NCI-H82 treated with DMSO at 0.1 percent for 48 hours (cell line): ENCODE results near the gene MEGF10.

Experiments
- DNase-seq: peaks from one replicate; lab custom pipeline; 2025; ENCODE audit not compliant: unreplicated experiment; lab: John Stamatoyannopoulos, UW

MEGF10 gene

GRCh38 chr5:127409246-127409917 lies 118.8 kb downstream of the MEGF10 start:
- no peak for DNase-seq

GRCh38 chr5:127409921-127410675 lies 119.5 kb downstream of the MEGF10 start:
- no peak for DNase-seq

GRCh38 chr5:127410959-127411358 lies 120.4 kb downstream of the MEGF10 start:
- DNase-seq: no peak

DNA sequence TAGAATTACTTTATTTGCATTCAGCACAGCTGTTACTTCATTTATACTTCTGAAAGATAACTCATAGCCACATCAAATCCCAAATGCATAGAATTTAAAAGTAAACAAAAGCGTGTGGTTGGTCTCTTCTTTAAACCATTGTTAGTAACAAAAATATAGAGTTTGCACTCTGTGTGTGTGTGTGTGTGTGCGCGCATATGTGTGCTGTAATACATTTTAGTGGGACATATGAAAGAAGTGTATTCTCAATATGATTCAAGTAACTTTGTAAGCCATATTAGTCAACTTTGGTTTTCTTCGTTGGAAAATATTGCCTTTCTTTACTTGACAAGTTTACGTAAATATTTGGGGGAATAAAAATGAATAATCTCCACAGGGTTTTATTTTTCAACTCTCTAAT lies 120.8 kb downstream of the MEGF10 start:
- no peak for DNase-seq

DNA sequence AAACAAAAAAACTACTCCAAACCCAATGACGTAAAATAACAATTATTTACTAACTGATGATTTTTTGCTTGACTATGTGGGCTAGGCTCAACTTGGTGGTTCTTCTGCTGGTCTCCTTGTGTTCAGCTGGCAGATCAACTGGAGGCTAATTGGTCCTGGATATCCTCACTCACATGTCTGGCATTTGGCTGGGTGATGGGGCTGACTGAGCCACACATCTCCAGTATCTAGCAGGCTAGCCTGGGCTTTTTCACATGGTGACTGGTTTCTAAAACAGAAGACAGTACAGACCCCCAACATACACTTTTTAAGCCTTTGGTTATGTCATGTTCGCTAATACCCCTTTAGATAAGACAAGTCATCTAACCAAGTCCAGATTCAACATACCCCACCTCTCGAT lies 122.1 kb downstream of the MEGF10 start:
- DNase-seq: no peak

GRCh38 chr5:127415034-127415433 lies 124.4 kb downstream of the MEGF10 start:
- no peak for DNase-seq

DNA sequence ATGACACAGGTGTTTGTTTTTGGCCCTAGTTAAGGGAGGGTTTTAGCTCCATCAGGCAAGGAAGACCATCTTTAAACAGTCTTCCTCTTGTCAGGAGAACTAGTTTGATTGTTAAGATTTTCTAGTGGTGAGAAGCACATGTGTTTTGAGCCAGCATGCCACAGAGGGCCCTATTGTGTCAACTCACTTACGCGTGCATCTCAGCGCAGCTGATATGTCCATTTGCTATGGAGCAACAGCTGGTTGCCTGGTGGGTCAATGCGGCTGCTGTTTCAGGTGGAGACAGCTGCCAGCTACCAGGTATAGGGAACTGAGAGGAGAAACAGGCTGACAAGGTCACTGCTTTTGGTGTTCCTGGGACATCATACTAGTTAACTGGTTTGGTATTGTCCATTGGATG lies 126.3 kb downstream of the MEGF10 start:
- DNase-seq: no peak

DNA sequence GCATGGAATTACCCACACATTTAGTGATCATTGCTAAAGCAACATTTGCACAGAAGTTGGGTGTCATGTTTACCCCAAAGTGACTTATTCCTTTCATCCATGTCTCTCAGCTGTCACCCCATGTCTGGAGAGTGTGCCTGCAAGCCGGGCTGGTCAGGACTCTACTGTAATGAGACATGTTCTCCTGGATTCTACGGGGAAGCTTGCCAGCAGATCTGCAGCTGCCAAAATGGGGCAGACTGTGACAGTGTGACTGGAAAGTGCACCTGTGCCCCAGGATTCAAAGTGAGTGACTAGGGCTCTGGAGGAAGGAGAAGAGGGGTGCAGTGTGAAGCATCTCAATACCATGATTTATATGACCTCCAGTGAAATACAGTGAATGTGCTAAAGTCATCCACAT lies 126.9 kb downstream of the MEGF10 start:
- no peak for DNase-seq

DNA sequence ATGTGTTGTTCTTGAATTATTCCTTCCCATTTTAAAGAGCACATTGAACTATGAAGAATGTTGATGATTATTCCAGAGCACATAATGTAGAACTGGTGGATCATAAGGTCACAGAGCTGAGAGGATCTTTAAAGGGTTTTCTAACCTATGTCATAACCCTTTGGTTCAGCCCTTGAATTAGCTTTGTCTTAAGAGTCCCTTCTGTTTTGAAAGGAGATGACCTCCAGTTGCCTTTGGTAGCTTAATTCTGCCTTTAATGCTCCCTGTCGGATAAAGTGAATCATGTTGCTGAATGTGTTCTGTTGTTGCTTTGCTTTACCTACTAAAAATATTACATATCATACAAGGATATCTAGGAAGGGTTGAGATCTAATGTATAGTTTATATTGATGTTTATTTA lies 127.8 kb downstream of the MEGF10 start:
- DNase-seq: peak; percentile 29

DNA sequence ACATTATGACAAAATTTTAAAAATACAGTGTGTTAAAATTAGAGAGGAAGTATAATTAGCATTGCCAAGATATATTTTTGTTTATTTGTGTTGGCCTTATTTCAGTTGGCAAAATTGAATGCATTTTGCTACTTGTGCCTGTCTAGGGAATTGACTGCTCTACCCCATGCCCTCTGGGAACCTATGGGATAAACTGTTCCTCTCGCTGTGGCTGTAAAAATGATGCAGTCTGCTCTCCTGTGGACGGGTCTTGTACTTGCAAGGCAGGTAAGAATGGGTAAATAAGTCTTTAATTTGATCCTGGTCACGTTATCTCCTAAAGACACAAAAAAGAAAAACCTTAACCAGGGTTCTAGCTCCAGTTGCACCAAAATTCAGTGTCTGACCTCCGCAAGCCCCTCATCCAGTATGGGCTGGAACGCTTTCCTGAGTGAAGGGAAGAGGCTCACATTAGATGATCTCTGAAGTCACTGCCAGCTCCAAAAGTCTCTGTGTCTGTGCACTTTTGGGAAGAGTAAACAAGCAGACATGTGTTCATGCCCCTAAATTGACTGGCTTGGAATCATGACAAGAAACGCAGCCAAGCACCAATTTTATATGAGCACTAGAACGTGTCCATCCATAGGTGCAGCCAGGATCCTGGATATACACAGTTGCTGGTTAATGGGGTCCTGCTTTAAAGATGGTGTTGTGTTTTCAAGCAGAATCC lies 128.5 kb downstream of the MEGF10 start:
- DNase-seq: no peak

DNA sequence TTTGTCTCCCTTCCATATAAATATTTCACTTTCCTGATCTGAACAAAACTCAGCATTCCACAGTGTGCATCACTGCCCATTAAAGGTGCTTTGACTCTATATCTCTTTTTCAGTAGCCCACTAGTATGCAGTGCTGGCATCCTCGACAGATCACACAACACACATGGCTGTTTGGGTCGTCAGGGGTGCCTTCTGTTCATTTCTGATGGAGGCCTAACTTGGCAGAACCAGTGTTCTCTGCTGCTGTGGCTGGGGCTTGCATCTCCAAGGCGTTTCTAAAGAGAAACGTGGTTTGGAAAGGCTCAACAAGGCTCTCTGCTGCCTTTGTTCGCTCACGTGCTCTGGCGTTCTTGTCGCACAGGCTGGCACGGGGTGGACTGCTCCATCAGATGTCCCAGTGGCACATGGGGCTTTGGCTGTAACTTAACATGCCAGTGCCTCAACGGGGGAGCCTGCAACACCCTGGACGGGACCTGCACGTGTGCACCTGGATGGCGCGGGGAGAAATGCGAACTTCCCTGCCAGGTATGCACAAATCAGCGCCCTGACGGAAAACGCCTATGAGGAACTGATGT lies 129.2 kb downstream of the MEGF10 start:
- no peak for DNase-seq

DNA sequence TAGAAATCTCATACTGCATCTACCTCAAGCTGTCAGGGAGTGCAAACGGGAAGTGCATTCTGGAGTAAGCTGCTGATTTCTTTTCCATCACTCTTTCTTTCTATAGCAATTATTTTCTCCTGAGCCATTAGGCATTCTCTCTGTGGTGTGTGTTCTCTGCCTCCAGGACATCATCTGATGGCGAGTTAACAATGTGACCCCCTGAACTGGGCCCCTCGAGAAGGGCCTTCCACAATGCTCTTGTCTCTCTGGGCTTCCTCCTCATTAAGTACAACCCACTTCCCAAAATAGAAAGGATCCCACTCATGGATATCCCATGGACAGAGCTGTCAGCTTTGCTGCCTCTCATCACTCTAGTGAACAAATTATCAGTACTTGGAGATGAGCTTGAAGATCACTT lies 130.2 kb downstream of the MEGF10 start:
- no peak for DNase-seq

GRCh38 chr5:127421471-127421870 lies 130.9 kb downstream of the MEGF10 start:
- DNase-seq: no peak

GRCh38 chr5:127423173-127423798 lies 132.7 kb downstream of the MEGF10 start:
- no peak for DNase-seq

DNA sequence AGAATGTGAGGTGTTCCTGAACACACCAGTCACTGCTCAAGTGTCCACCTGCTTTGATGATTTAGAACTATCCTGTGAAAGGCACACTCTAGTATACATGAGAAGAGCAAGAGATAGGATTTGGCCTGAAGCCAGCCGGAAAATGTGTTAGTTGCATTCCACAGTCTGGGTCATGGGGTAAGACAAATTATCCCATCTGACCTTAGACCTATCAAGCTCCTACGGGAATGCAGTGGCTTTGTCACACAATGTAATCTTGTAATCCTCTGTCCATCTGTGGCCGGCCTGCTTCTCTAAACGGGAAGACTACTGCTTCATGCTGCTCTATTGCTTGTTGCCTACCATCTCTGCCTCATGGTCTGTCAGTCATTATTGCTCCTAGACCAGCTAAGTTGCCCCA lies 134.4 kb downstream of the MEGF10 start:
- DNase-seq: peak; percentile 87

DNA sequence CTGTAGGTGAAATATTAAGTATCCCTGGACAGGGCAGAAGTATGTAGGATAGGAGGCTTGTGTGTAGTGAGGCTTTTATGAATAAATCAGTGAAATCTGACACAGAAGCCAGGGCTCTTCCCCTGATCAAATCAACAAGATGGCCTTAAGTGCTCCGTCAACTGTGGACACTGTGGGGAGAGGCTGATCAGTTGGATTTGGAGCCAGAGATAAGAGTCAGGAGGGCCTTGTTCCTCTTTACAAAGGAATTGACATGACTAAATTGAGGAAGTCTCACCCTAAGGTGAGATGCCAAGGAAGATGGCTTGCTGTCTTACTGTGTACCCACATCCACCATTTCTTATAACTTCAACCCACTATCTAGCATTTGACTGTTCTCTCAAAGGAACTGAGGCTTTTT lies 135.3 kb downstream of the MEGF10 start:
- DNase-seq: no peak

DNA sequence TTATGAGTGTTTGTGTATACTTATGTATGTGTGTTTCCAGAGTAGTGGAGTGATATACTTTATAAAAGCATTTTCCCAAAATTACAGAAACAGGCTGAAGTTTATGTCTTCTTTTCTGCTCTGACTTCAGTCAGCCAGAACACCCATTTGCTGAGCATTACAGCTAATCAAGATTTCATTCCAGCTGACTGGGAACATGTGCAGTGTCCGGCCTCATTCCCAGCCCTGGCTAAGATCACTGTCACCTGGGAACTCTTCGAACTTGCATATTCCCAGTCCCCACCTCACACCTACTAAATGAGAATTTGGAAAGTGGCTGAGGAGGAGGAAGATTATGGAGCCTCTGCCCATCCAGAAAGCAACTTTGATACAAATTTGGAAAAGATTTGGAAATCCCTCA lies 136.1 kb downstream of the MEGF10 start:
- no peak for DNase-seq

GRCh38 chr5:127428276-127428675 lies 137.7 kb downstream of the MEGF10 start:
- no peak for DNase-seq

DNA sequence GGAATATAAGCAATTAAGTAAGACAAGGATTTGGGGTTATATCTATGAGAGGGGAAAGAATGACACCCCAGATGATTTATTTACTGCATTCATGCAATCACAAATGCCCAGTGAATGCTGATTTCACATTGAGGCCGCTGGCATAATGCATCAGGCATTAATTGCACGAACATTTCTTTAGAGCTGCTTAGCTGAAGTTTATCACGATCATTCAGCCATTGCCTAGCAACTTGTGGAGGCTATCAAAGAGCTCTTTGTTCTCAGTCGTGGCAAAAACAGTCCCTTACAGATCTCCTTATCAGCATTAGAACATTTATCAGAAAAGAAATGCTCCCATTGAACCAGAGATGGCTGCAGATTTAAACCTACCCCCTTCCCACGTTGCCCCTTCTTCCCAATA lies 138.2 kb downstream of the MEGF10 start:
- no peak for DNase-seq

DNA sequence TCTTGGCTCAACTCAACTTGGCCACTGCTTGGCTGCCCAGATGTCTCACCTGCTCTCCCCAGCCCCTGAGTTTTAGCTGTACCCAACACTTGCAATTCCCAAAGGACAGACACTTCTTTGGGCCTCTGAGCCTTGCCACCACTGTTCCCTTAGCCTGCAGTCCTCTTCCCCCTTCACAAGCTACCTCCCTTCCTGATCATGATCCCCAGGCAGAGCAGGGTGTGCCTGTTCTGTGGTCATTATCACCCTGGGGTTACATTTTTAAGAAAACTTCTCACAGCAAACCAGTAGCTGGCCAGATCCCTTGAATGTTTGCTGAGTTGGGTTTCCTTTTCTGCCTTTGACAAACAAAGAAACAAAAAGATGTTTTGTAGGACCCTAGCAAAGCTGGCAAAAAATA lies 139.3 kb downstream of the MEGF10 start:
- DNase-seq: no peak

- DNase-seq: no peak
Measured at GRCh38 chr5:127430627-127431026, 140.0 kb downstream of the MEGF10 start.
